ENCODE data around the gene PPP1R16B.
A peak's percentile ranks its signal among the peaks of the same experiment; 100 is the strongest.
"Not testable (repeated sequence)": the region's sequence is repeated elsewhere in the genome, so short reads cannot be mapped to it uniquely, and the experiment has no call there.

PPP1R16B gene

GRCh38 chr20:38855356-38855755 lies 49.9 kb downstream of the PPP1R16B start:
- DNase-seq = no peak

- no peak for DNase-seq
Observed at GRCh38 chr20:38856570-38856969, 51.1 kb downstream of the PPP1R16B start.

GRCh38 chr20:38857703-38858102 lies 52.2 kb downstream of the PPP1R16B start:
- DNase-seq = no peak

GRCh38 chr20:38859070-38859690 lies 53.7 kb downstream of the PPP1R16B start:
- DNase-seq = peak; percentile 43

GRCh38 chr20:38859857-38860256 lies 54.4 kb downstream of the PPP1R16B start:
- DNase-seq = not testable (repeated sequence)

GRCh38 chr20:38861071-38861401 lies 55.5 kb downstream of the PPP1R16B start:
- no peak for DNase-seq

GRCh38 chr20:38862226-38862625 lies 56.7 kb downstream of the PPP1R16B start:
- no peak for DNase-seq

- peak; percentile 66 for DNase-seq
Observed at GRCh38 chr20:38863024-38863851, 57.7 kb downstream of the PPP1R16B start.

GRCh38 chr20:38864662-38865061 lies 59.2 kb downstream of the PPP1R16B start:
- DNase-seq = no peak

- no peak for DNase-seq
Observed at GRCh38 chr20:38866265-38867061, 61.0 kb downstream of the PPP1R16B start.

- DNase-seq = no peak
Observed at GRCh38 chr20:38867062-38867359, 61.5 kb downstream of the PPP1R16B start.

- peak; percentile 51 for DNase-seq
Observed at GRCh38 chr20:38870733-38871559, 65.4 kb downstream of the PPP1R16B start.

- DNase-seq = no peak
Observed at GRCh38 chr20:38871560-38871953, 66.1 kb downstream of the PPP1R16B start.

GRCh38 chr20:38872036-38872435 lies 66.5 kb downstream of the PPP1R16B start:
- DNase-seq = no peak

GRCh38 chr20:38872491-38873049 lies 67.1 kb downstream of the PPP1R16B start:
- DNase-seq = no peak

- peak; percentile 91 for DNase-seq
Observed at GRCh38 chr20:38873050-38873581, 67.6 kb downstream of the PPP1R16B start.

- DNase-seq = no peak
Observed at GRCh38 chr20:38874460-38875174, 69.1 kb downstream of the PPP1R16B start.

GRCh38 chr20:38875175-38875993 lies 69.9 kb downstream of the PPP1R16B start:
- peak; percentile 46 for DNase-seq

GRCh38 chr20:38877483-38877882 lies 72.0 kb downstream of the PPP1R16B start:
- DNase-seq = no peak

- DNase-seq = no peak
Observed at GRCh38 chr20:38878866-38879265, 73.4 kb downstream of the PPP1R16B start.
